Amniotic epithelial cell (primary cell): ENCODE results near the gene IQGAP1.
"Not testable (repeated sequence)": the region's sequence is repeated elsewhere in the genome, so short reads cannot be mapped to it uniquely, and the experiment has no call there.

Experiments
- DNase-seq: peaks from one replicate; pipeline ENCODE4 v3.0.0-alpha.2; 2010; ENCODE audit warnings: low read depth

Gene IQGAP1

GRCh38 chr15:90407871-90408317 lies 19.9 kb downstream of the IQGAP1 start:
- DNase-seq: peak; percentile 88

GRCh38 chr15:90408657-90409056 lies 20.6 kb downstream of the IQGAP1 start:
- no peak for DNase-seq

- DNase-seq: not testable (repeated sequence)
Measured at GRCh38 chr15:90409587-90409986, 21.5 kb downstream of the IQGAP1 start.

GRCh38 chr15:90410316-90410715 lies 22.3 kb downstream of the IQGAP1 start:
- not testable (repeated sequence) for DNase-seq

- DNase-seq: no peak
Measured at GRCh38 chr15:90411176-90411575, 23.1 kb downstream of the IQGAP1 start.

GRCh38 chr15:90412356-90413194 lies 24.5 kb downstream of the IQGAP1 start:
- peak; percentile 87 for DNase-seq

- peak; percentile 79 for DNase-seq
Measured at GRCh38 chr15:90413411-90414379, 25.7 kb downstream of the IQGAP1 start.

GRCh38 chr15:90414408-90415028 lies 26.5 kb downstream of the IQGAP1 start:
- DNase-seq: peak; percentile 79

GRCh38 chr15:90416052-90416451 lies 28.0 kb downstream of the IQGAP1 start:
- not testable (repeated sequence) for DNase-seq

GRCh38 chr15:90418627-90419026 lies 30.6 kb downstream of the IQGAP1 start:
- DNase-seq: no peak

- no peak for DNase-seq
Measured at GRCh38 chr15:90419206-90419605, 31.2 kb downstream of the IQGAP1 start.

- peak; percentile 92 for DNase-seq
Measured at GRCh38 chr15:90419738-90420406, 31.8 kb downstream of the IQGAP1 start.

GRCh38 chr15:90420451-90420850 lies 32.4 kb downstream of the IQGAP1 start:
- no peak for DNase-seq

GRCh38 chr15:90421527-90421926 lies 33.5 kb downstream of the IQGAP1 start:
- peak; percentile 46 for DNase-seq

GRCh38 chr15:90422043-90422442 lies 34.0 kb downstream of the IQGAP1 start:
- DNase-seq: no peak

- DNase-seq: no peak
Measured at GRCh38 chr15:90422936-90423335, 34.9 kb downstream of the IQGAP1 start.

GRCh38 chr15:90423801-90424319 lies 35.8 kb downstream of the IQGAP1 start:
- no peak for DNase-seq

- DNase-seq: no peak
Measured at GRCh38 chr15:90425726-90426346, 37.8 kb downstream of the IQGAP1 start.

GRCh38 chr15:90427185-90427584 lies 39.1 kb downstream of the IQGAP1 start:
- no peak for DNase-seq

GRCh38 chr15:90432253-90432652 lies 44.2 kb downstream of the IQGAP1 start:
- no peak for DNase-seq
